Measurements from ENCODE around the gene CCNY.

DNA sequence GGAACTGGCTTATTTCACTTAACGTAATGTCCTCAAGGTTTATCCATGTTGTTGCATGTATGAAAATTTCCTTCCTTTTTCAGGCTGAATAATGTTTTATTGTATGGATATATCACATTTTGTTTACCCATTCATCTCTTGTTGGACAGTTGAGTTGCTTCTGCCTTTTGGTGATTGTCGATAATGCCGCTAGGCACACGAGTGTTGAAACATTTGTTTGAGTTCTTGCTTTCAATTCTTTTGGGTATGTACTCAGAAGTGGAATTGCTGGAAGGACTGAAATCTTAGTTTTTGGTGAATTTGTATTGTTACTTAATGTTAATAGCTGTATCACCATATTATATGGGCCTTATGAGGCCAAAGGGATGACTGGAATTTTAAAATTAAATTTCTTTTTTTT, 23.6 kb downstream of the CCNY start:
- TF ChIP-seq, protein P1, sequence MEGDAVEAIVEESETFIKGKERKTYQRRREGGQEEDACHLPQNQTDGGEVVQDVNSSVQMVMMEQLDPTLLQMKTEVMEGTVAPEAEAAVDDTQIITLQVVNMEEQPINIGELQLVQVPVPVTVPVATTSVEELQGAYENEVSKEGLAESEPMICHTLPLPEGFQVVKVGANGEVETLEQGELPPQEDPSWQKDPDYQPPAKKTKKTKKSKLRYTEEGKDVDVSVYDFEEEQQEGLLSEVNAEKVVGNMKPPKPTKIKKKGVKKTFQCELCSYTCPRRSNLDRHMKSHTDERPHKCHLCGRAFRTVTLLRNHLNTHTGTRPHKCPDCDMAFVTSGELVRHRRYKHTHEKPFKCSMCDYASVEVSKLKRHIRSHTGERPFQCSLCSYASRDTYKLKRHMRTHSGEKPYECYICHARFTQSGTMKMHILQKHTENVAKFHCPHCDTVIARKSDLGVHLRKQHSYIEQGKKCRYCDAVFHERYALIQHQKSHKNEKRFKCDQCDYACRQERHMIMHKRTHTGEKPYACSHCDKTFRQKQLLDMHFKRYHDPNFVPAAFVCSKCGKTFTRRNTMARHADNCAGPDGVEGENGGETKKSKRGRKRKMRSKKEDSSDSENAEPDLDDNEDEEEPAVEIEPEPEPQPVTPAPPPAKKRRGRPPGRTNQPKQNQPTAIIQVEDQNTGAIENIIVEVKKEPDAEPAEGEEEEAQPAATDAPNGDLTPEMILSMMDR (IDR thresholded peaks at IDR 0.05): no peak
- TF ChIP-seq BHLHE40 (IDR thresholded peaks at IDR 0.05; ENCODE audit: low read depth, low read length) (no peak), RFX5 (IDR thresholded peaks at IDR 0.05) (no peak), EP300 (IDR thresholded peaks at IDR 0.05) (no peak), MAFK (IDR thresholded peaks at IDR 0.05; ENCODE audit: partially characterized antibody) (no peak), JUN (IDR thresholded peaks at IDR 0.05) (no peak), MYC (IDR thresholded peaks at IDR 0.05; ENCODE audit: borderline replicate concordance, low read length) (no peak)
